HCT116 (cell line): ENCODE results near the gene GALNT6.

Experiments used
- EGR1 ChIP-seq: IDR thresholded peaks from 2 replicates; pipeline ENCODE4 v1.6.1; 2012; ENCODE audit warnings: low read depth
- EZH2 ChIP-seq: fragments of 200-600 bp; sonication (generic); IDR thresholded peaks from 2 replicates; pipeline ENCODE4 v1.6.1; 2017; ENCODE audit warnings: antibody characterized with exemption, mixed run types
- POLR2A ChIP-seq: IDR thresholded peaks from 2 replicates; pipeline ENCODE4 v1.7.0; 2011; ENCODE audit warnings: borderline replicate concordance; ENCODE audit not compliant: insufficient read depth, insufficient read length; ENCODE audit errors: extremely low read depth
- POLR2AphosphoS5 ChIP-seq: IDR thresholded peaks from 2 replicates; pipeline ENCODE4 v1.6.1; 2011; ENCODE audit warnings: mild to moderate bottlenecking, low read depth, low read length, moderate library complexity
- RAD21 ChIP-seq: IDR thresholded peaks from 2 replicates; pipeline ENCODE4 v1.6.1; 2012; ENCODE audit warnings: low read depth, mild to moderate bottlenecking
- SIN3A ChIP-seq: IDR thresholded peaks from 2 replicates; pipeline ENCODE4 v1.6.1; 2012; ENCODE audit warnings: low read depth
- SRF ChIP-seq: IDR thresholded peaks from 2 replicates; pipeline ENCODE4 v1.6.1; 2012; ENCODE audit warnings: low read depth
- ZFX ChIP-seq: fragments of 450-650 bp; IDR thresholded peaks from 2 replicates; pipeline ENCODE4 v1.6.1; 2017
- TF ChIP-seq, protein P1 (sequence below), 3 experiments: fragments of 200-600 bp in 1 of 3; sonication (generic) in 1 of 3; IDR thresholded peaks in 2 of 3; conservative IDR thresholded peaks in 1 of 3; 2 replicates each; pipeline ENCODE4 v1.5.1; 2012 to 2017; ENCODE audit warnings: low read depth in 2 of 3, low read length in 2 of 3, antibody characterized with exemption in 1 of 3, borderline replicate concordance in 1 of 3, control low read depth in 1 of 3, mild to moderate bottlenecking in 1 of 3, mixed read lengths in 1 of 3, mixed run types in 1 of 3, moderate library complexity in 1 of 3; ENCODE audit not compliant: insufficient read depth in 1 of 3
- TF ChIP-seq, protein P2 (sequence below): IDR thresholded peaks from 2 replicates; pipeline ENCODE4 v1.6.1; 2012; ENCODE audit warnings: low read depth
- TF ChIP-seq, protein P3 (sequence below): IDR thresholded peaks from 2 replicates; pipeline ENCODE4 v1.6.1; 2012
- TF ChIP-seq, protein P4 (sequence below): IDR thresholded peaks from 2 replicates; pipeline ENCODE4 v1.6.1; 2012

DNA sequence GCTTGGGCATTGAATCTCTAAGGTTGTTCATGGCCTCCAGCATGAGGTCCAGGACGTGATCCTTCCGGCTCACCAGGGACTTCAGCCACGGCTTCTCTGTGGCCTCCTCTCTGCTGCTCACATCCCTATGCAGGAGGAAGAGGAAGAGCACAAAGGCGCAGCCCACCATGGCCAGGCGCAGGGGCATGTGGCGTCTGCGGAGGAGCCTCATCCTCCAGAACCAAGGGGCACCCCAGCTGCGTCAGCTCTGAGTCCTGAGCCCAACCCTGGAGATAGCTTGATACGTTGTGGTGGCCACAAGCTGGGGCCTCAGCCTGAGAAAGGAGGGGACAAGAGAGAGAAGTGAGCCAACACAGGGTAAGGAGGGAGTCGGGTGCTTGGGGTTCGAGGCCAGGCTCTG is 11.6 kb downstream of the GALNT6 start:
- TF ChIP-seq, protein P1, sequence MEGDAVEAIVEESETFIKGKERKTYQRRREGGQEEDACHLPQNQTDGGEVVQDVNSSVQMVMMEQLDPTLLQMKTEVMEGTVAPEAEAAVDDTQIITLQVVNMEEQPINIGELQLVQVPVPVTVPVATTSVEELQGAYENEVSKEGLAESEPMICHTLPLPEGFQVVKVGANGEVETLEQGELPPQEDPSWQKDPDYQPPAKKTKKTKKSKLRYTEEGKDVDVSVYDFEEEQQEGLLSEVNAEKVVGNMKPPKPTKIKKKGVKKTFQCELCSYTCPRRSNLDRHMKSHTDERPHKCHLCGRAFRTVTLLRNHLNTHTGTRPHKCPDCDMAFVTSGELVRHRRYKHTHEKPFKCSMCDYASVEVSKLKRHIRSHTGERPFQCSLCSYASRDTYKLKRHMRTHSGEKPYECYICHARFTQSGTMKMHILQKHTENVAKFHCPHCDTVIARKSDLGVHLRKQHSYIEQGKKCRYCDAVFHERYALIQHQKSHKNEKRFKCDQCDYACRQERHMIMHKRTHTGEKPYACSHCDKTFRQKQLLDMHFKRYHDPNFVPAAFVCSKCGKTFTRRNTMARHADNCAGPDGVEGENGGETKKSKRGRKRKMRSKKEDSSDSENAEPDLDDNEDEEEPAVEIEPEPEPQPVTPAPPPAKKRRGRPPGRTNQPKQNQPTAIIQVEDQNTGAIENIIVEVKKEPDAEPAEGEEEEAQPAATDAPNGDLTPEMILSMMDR (IDR thresholded peaks at IDR 0.05 in 2 of 3, conservative IDR thresholded peaks at IDR 0.05 in 1 of 3; ENCODE audit: borderline replicate concordance in 1 of 3, insufficient read depth in 1 of 3, low read depth in 2 of 3, low read length in 2 of 3): no peak
- TF ChIP-seq, protein P2, sequence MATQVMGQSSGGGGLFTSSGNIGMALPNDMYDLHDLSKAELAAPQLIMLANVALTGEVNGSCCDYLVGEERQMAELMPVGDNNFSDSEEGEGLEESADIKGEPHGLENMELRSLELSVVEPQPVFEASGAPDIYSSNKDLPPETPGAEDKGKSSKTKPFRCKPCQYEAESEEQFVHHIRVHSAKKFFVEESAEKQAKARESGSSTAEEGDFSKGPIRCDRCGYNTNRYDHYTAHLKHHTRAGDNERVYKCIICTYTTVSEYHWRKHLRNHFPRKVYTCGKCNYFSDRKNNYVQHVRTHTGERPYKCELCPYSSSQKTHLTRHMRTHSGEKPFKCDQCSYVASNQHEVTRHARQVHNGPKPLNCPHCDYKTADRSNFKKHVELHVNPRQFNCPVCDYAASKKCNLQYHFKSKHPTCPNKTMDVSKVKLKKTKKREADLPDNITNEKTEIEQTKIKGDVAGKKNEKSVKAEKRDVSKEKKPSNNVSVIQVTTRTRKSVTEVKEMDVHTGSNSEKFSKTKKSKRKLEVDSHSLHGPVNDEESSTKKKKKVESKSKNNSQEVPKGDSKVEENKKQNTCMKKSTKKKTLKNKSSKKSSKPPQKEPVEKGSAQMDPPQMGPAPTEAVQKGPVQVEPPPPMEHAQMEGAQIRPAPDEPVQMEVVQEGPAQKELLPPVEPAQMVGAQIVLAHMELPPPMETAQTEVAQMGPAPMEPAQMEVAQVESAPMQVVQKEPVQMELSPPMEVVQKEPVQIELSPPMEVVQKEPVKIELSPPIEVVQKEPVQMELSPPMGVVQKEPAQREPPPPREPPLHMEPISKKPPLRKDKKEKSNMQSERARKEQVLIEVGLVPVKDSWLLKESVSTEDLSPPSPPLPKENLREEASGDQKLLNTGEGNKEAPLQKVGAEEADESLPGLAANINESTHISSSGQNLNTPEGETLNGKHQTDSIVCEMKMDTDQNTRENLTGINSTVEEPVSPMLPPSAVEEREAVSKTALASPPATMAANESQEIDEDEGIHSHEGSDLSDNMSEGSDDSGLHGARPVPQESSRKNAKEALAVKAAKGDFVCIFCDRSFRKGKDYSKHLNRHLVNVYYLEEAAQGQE: no peak
- no peak for TF ChIP-seq POLR2A
- TF ChIP-seq EZH2: no peak
- TF ChIP-seq EGR1: no peak
- TF ChIP-seq POLR2AphosphoS5: no peak
- no peak for TF ChIP-seq ZFX
- TF ChIP-seq, protein P3, sequence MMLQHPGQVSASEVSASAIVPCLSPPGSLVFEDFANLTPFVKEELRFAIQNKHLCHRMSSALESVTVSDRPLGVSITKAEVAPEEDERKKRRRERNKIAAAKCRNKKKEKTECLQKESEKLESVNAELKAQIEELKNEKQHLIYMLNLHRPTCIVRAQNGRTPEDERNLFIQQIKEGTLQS: no peak
- TF ChIP-seq SIN3A: no peak
- TF ChIP-seq, protein P4, sequence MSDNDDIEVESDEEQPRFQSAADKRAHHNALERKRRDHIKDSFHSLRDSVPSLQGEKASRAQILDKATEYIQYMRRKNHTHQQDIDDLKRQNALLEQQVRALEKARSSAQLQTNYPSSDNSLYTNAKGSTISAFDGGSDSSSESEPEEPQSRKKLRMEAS: no peak
- no peak for TF ChIP-seq RAD21
- no peak for TF ChIP-seq SRF
